Fibroblast of lung (primary cell): Measurements from ENCODE around the gene SNX32. TPM values are rescaled to one million over a fixed set of nuclear protein-coding genes. Genes with fewer than 3 reads are reported as not detected.

Source experiments
- DNase-seq, 2 donors: peaks; one replicate each; pipeline versions ENCODE4 v3.0.0 to v3.0.0-alpha.2; 2010; ENCODE audit warnings: low read depth in 2 of 2
- H2AFZ ChIP-seq: 2 replicates; pipeline ENCODE4 v1.5.1; 2012; ENCODE audit warnings: low read length, control low read depth, inconsistent platforms
- H3K27ac ChIP-seq: 2 replicates; pipeline ENCODE4 v1.5.1; 2011; ENCODE audit warnings: low read length, control low read depth; ENCODE audit not compliant: insufficient read depth
- H3K27me3 ChIP-seq: 2 replicates; pipeline ENCODE4 v1.5.1; 2011; ENCODE audit warnings: mild to moderate bottlenecking, low read length; ENCODE audit not compliant: control insufficient read depth, insufficient read depth
- H3K36me3 ChIP-seq: 2 replicates; pipeline ENCODE4 v1.5.1; 2011; ENCODE audit warnings: low read length; ENCODE audit not compliant: control insufficient read depth, insufficient read depth
- H3K4me1 ChIP-seq: 2 replicates; pipeline ENCODE4 v1.5.1; 2011; ENCODE audit warnings: low read length; ENCODE audit not compliant: control insufficient read depth, insufficient read depth; ENCODE audit errors: extremely low read depth
- H3K4me2 ChIP-seq: 2 replicates; pipeline ENCODE4 v1.5.1; 2011; ENCODE audit warnings: low read length, control low read depth; ENCODE audit not compliant: insufficient read depth; ENCODE audit errors: extremely low read depth
- H3K4me3 ChIP-seq, 4 experiments: fragments of 200-600 bp in 1 of 4; sonication (generic) in 1 of 4; replicated peaks in 1 of 4; 2 replicates each; pipeline ENCODE4 v1.5.1; 2011 to 2016; ENCODE audit warnings: low read length in 4 of 4, low read depth in 3 of 4, mild to moderate bottlenecking in 3 of 4, control low read depth in 2 of 4, inconsistent platforms in 1 of 4, mixed read lengths in 1 of 4; ENCODE audit not compliant: insufficient read depth in 1 of 4; ENCODE audit errors: control extremely low read depth in 1 of 4
- H3K79me2 ChIP-seq: 2 replicates; pipeline ENCODE4 v1.5.1; 2012; ENCODE audit warnings: mild to moderate bottlenecking, low read length, inconsistent platforms; ENCODE audit not compliant: control insufficient read depth, insufficient read depth
- H3K9ac ChIP-seq: 2 replicates; pipeline ENCODE4 v1.5.1; 2011; ENCODE audit warnings: mild to moderate bottlenecking, low read length, control low read depth; ENCODE audit not compliant: insufficient read depth
- H3K9me3 ChIP-seq: 2 replicates; pipeline ENCODE4 v1.5.1; 2012; ENCODE audit warnings: low read depth, low read length; ENCODE audit not compliant: control insufficient read depth, insufficient read depth
- H4K20me1 ChIP-seq: 2 replicates; pipeline ENCODE4 v1.5.1; 2011; ENCODE audit warnings: low read length; ENCODE audit not compliant: control insufficient read depth, insufficient read depth; ENCODE audit errors: extremely low read depth
- CTCF ChIP-seq, 2 donors: IDR thresholded peaks in 1 of 2; conservative IDR thresholded peaks in 1 of 2; 1 replicate in 1 of 2; 2 replicates in 1 of 2; pipeline ENCODE4 v1.5.1; 2011 to 2012; ENCODE audit warnings: low read length in 2 of 2, control low read depth in 1 of 2, inconsistent platforms in 1 of 2, low read depth in 1 of 2, mild to moderate bottlenecking in 1 of 2
- EZH2 ChIP-seq: IDR thresholded peaks from 2 replicates; pipeline ENCODE4 v1.5.1; 2012; ENCODE audit warnings: low read length, control low read depth, mild to moderate bottlenecking; ENCODE audit errors: missing control alignments
- polyA minus RNA-seq: library from RNA; depleted of rRNA, polyadenylated mRNA; stranded (reverse); fragments of >200 nt; gene quantifications from 2 replicates; pipeline ENCODE4 v1.2.3, GENCODE V29; 2011; ENCODE audit warnings: low replicate concordance
- polyA plus RNA-seq, 2 donors: library from polyadenylated mRNA; depleted of rRNA in 1 of 2; stranded (reverse) in 1 of 2; unstranded in 1 of 2; fragments of >200 nt; gene quantifications; 2 replicates each; pipeline ENCODE4 v1.2.1, GENCODE V29; 2011 to 2012; ENCODE audit warnings: missing spikeins in 1 of 2
- total RNA-seq: library from RNA; depleted of rRNA; stranded (reverse); fragments of >200 nt; gene quantifications from 2 replicates; pipeline ENCODE4 v1.2.1, GENCODE V29; 2014

Gene SNX32
- 2.3 and 3.1 TPM in 2 replicates for total RNA-seq
- 0.33 and 0.66 TPM in 2 replicates for polyA plus RNA-seq
- polyA plus RNA-seq (2012), result 0.36 and 1.2 TPM in 2 replicates
- polyA minus RNA-seq, result 1.5 TPM in 1 of 2 replicates, not detected in the other

GRCh38 chr11:65833297-65834030 lies at the start of gene SNX32:
TSS of gene SNX32 (plus strand) at chr11:65833963. CDS start at chr11:65834066, 103 bp downstream.
- Histone ChIP-seq H3K4me3 (peak within 1 kb of the TSS; percentile 24 to 74 (median 56)), H4K20me1 (no peaks in the 10 kb centered on the region), H2AFZ (peak within 1 kb of the TSS; percentile 83), H3K79me2 (no peaks in the 10 kb centered on the region), H3K9me3 (no peaks in the 10 kb centered on the region), H3K4me2 (peak within 1 kb of the TSS; percentile 68), H3K27ac (no peak within 1 kb of the TSS), H3K9ac (peak within 1 kb of the TSS; percentile 24), H3K27me3 (peaks cover 22% of the 10 kb centered on the region), H3K36me3 (no peaks in the 10 kb centered on the region), H3K4me1 (peaks cover 5% of the 10 kb centered on the region)
- peak; percentile 88 to 93 for DNase-seq
- no peak for TF ChIP-seq EZH2
- no peak for TF ChIP-seq CTCF (conservative IDR thresholded peaks at IDR 0.05 in 1 of 2, IDR thresholded peaks at IDR 0.05 in 1 of 2; ENCODE audit: low read depth in 1 of 2, low read length in 2 of 2)

GRCh38 chr11:65785319-65786007 lies 48.3 kb upstream of the SNX32 start:
- no peaks in the 10 kb centered on the region for H3K9me3 ChIP-seq
- H4K20me1 ChIP-seq, result no peaks in the 10 kb centered on the region
- no peaks in the 10 kb centered on the region for H3K36me3 ChIP-seq
- no peak overlapping the region for H3K27ac ChIP-seq
- H3K4me3 ChIP-seq, result no peak overlapping the region
- H3K4me2 ChIP-seq, result no peak overlapping the region
- DNase-seq, result no peak
- no peaks in the 10 kb centered on the region for H3K4me1 ChIP-seq
- no peaks in the 10 kb centered on the region for H3K79me2 ChIP-seq
- peaks cover 55% of the 10 kb centered on the region for H3K27me3 ChIP-seq
- TF ChIP-seq EZH2 (no peak), CTCF (conservative IDR thresholded peaks at IDR 0.05 in 1 of 2, IDR thresholded peaks at IDR 0.05 in 1 of 2; ENCODE audit: low read depth in 1 of 2, low read length in 2 of 2) (no peak)
- H3K9ac ChIP-seq, result no peak overlapping the region
- no peak overlapping the region for H2AFZ ChIP-seq

GRCh38 chr11:65786008-65786785 lies 47.6 kb upstream of the SNX32 start:
- TF ChIP-seq EZH2 (peak; percentile 95), CTCF (conservative IDR thresholded peaks at IDR 0.05 in 1 of 2, IDR thresholded peaks at IDR 0.05 in 1 of 2; ENCODE audit: low read depth in 1 of 2, low read length in 2 of 2) (no peak)
- no peaks in the 10 kb centered on the region for H3K4me1 ChIP-seq
- H3K79me2 ChIP-seq, result no peaks in the 10 kb centered on the region
- no peak overlapping the region for H3K9ac ChIP-seq
- H3K9me3 ChIP-seq, result no peaks in the 10 kb centered on the region
- no peak overlapping the region for H2AFZ ChIP-seq
- H3K27me3 ChIP-seq, result peaks cover 56% of the 10 kb centered on the region
- H3K4me3 ChIP-seq, result no peak overlapping the region
- H4K20me1 ChIP-seq, result no peaks in the 10 kb centered on the region
- H3K36me3 ChIP-seq, result no peaks in the 10 kb centered on the region
- H3K4me2 ChIP-seq, result no peak overlapping the region
- H3K27ac ChIP-seq, result no peak overlapping the region
- no peak for DNase-seq
